K562 (cell line): ENCODE measurements around the gene UCP3. TPM values are rescaled to one million over a fixed set of nuclear protein-coding genes. Genes with fewer than 3 reads are reported as not detected.

Experiments used
- ATAC-seq: fragments of 200-7000 bp; cut with Tn5 transposase; 3 replicates; pipeline ENCODE4 v1.9.1; 2020; ENCODE audit warnings: moderate library complexity
- BruUV-seq: library from RNA; stranded (reverse); fragments of 400-500 nt; replicated peaks from 2 replicates; lab custom pipeline; 2021; lab: Mats Ljungman, UMichigan
- CTCF ChIA-PET: fragments of 300-600 bp; formaldehyde crosslinking; extraction: SDS; loops from one replicate; lab custom pipeline; 2021; ENCODE audit warnings: low intra/inter-chr PET ratio; lab: Yijun Ruan, JAX
- POLR2A ChIA-PET: fragments of 300-600, 350-650 bp; sonication (Branson Sonifier 250); formaldehyde crosslinking; extraction: SDS; loops from one replicate; lab custom pipeline; 2021; ENCODE audit warnings: antibody characterized with exemption, inconsistent platforms; lab: Yijun Ruan, JAX
- DNase-seq, 4 experiments: peaks; one replicate each; pipeline versions ENCODE4 v3.0.0 to v3.0.0-alpha.2; 2011 to 2018; ENCODE audit warnings: low spot score in 3 of 4, mixed read lengths in 3 of 4; ENCODE audit errors: extremely low read depth in 1 of 4
- FAIRE-seq: peaks from 2 replicates; lab custom pipeline; 2011; peaks lifted over from hg19 to GRCh38; lab: Jason Lieb, UNC
- H2AFZ ChIP-seq: 2 replicates; pipeline ENCODE4 v1.6.0; 2011; ENCODE audit warnings: low read depth, low read length, control low read depth, inconsistent platforms
- H3K27ac ChIP-seq: fragments of 200-600 bp; 3 replicates; pipeline ENCODE4 v1.8.0; 2011; ENCODE audit warnings: low read depth, mild to moderate bottlenecking, control low read depth, inconsistent platforms, low read length, moderate library complexity, mixed read lengths; ENCODE audit errors: extremely low read depth
- H3K27me3 ChIP-seq, 2 experiments: fragments of 300-600 bp in 1 of 2; 2 replicates in 1 of 2; 3 replicates in 1 of 2; pipeline versions ENCODE4 v1.6.0 to v1.8.0; 2011; ENCODE audit warnings: inconsistent platforms in 2 of 2, low read length in 2 of 2, mild to moderate bottlenecking in 1 of 2, mixed read lengths in 1 of 2, moderate library complexity in 1 of 2; ENCODE audit not compliant: control insufficient read depth in 2 of 2, insufficient read depth in 2 of 2
- H3K36me3 ChIP-seq: fragments of 300-600 bp; 3 replicates; pipeline ENCODE4 v1.8.0; 2011; ENCODE audit warnings: mild to moderate bottlenecking, low read length, inconsistent platforms; ENCODE audit not compliant: control insufficient read depth, insufficient read depth
- H3K4me1 ChIP-seq, 2 experiments: fragments of 200-600 bp in 1 of 2; replicated peaks in 1 of 2; 2 replicates in 1 of 2; 3 replicates in 1 of 2; pipeline versions ENCODE4 v1.5.1 to v1.8.0; 2011; ENCODE audit warnings: inconsistent platforms in 2 of 2, low read length in 2 of 2, mild to moderate bottlenecking in 1 of 2, mixed read lengths in 1 of 2, moderate library complexity in 1 of 2; ENCODE audit not compliant: control insufficient read depth in 2 of 2, insufficient read depth in 2 of 2
- H3K4me2 ChIP-seq: 2 replicates; pipeline ENCODE4 v1.6.1; 2011; ENCODE audit warnings: low read length, control low read depth, inconsistent platforms, mixed read lengths; ENCODE audit not compliant: insufficient read depth
- H3K4me3 ChIP-seq: fragments of 200-600 bp; sonication (generic), shearing (Covaris generic); 2 replicates; pipeline ENCODE4 v1.5.1; 2016; ENCODE audit warnings: control low read depth, inconsistent platforms
- H3K79me2 ChIP-seq: fragments of 200-600 bp; 3 replicates; pipeline ENCODE4 v1.8.0; 2011; ENCODE audit warnings: low read length, inconsistent platforms; ENCODE audit not compliant: control insufficient read depth, insufficient read depth
- H3K9ac ChIP-seq, 2 experiments: 2 replicates each; pipeline versions ENCODE4 v1.6.0 to v1.6.1; 2011; ENCODE audit warnings: low read depth in 2 of 2, low read length in 2 of 2, control low read depth in 1 of 2, inconsistent platforms in 1 of 2, mild to moderate bottlenecking in 1 of 2, mixed read lengths in 1 of 2; ENCODE audit not compliant: insufficient read depth in 1 of 2
- H3K9me1 ChIP-seq: one replicate; pipeline ENCODE4 v1.6.0; 2011; ENCODE audit warnings: inconsistent platforms, mild to moderate bottlenecking, low read length, moderate library complexity; ENCODE audit not compliant: control insufficient read depth, insufficient read depth
- H3K9me3 ChIP-seq: replicated peaks from 2 replicates; pipeline ENCODE4 v1.5.1; 2011; ENCODE audit warnings: low read depth, low read length, inconsistent platforms; ENCODE audit not compliant: control insufficient read depth, insufficient read depth
- H4K20me1 ChIP-seq: replicated peaks from 2 replicates; pipeline ENCODE4 v1.6.1; 2011; ENCODE audit warnings: low read length, inconsistent platforms, mixed read lengths; ENCODE audit not compliant: control insufficient read depth, insufficient read depth
- BCOR ChIP-seq: fragments of 450-650 bp; IDR thresholded peaks from 2 replicates; pipeline ENCODE4 v1.6.1; 2016
- CAMTA2 ChIP-seq: fragments of 250-450 bp; sonication (Bioruptor Pico); conservative IDR thresholded peaks from 2 replicates; pipeline ENCODE4 v1.5.1; 2022
- CBFB ChIP-seq: sonication (generic); formaldehyde crosslinking; IDR thresholded peaks from 2 replicates; pipeline ENCODE4 v1.4.0; 2020; ENCODE audit warnings: mild to moderate bottlenecking, missing genetic modification reagents
- E2F8 ChIP-seq: fragments of 450-650 bp; IDR thresholded peaks from 2 replicates; pipeline ENCODE4 v1.7.1; 2018; ENCODE audit warnings: mild to moderate bottlenecking, low read depth; ENCODE audit not compliant: partially characterized antibody
- ETV6 ChIP-seq, 3 experiments: fragments of 150-350 bp in 1 of 3; sonication (generic) in 1 of 3; formaldehyde crosslinking in 1 of 3; IDR thresholded peaks; 2 replicates each; pipeline versions ENCODE4 v1.6.1 to v1.8.0; 2014 to 2022; ENCODE audit warnings: borderline replicate concordance in 2 of 3, low read depth in 2 of 3, antibody characterized with exemption in 1 of 3, low read length in 1 of 3, mild to moderate bottlenecking in 1 of 3, missing genetic modification reagents in 1 of 3
- POLR2A ChIP-seq: fragments of 450-650 bp; conservative IDR thresholded peaks from 2 replicates; pipeline ENCODE4 v1.6.1; 2016
- SMC3 ChIP-seq: conservative IDR thresholded peaks from 2 replicates; pipeline ENCODE4 v1.6.1; 2011; ENCODE audit warnings: low read depth, low read length, improper control_type of control experiment; ENCODE audit not compliant: insufficient read depth
- ZC3H4 ChIP-seq: sonication (generic); formaldehyde crosslinking; IDR thresholded peaks from 2 replicates; pipeline ENCODE4 v1.9.0; 2021; ENCODE audit warnings: missing genetic modification reagents, borderline replicate concordance
- WGBS: fragments of 100-300 bp; shearing (Covaris generic); methylation state at CpG from one replicate; pipeline ENCODE4 v1.1.6; 2016; ENCODE audit warnings: low coverage, mixed read lengths; ENCODE audit not compliant: insufficient coverage; ENCODE audit errors: missing lambda C conversion rate; 5-methylcytosine and 5-hydroxymethylcytosine counted together
- in situ Hi-C: fragments of 300-500 bp; cut with MboI; formaldehyde crosslinking; loops from 4 replicates; pipeline ENCODE4 v1.15.0; 2018; ENCODE audit warnings: inconsistent platforms, mixed read lengths
- intact Hi-C: fragments of 100-400 bp; cut with micrococcal nuclease; formaldehyde crosslinking; loops from 2 replicates; pipeline ENCODE4 v1.14.2; 2022
- polyA plus RNA-seq, 8 experiments: library from polyadenylated mRNA; depleted of rRNA in 4 of 8; stranded (reverse) in 5 of 8; unstranded in 3 of 8; fragments of >200 nt; fragmentation: Nextera tagmentation in 2 of 8; fragmentation: Illumina TruSeq in 1 of 8; extraction: Ambion mirVana in 2 of 8; extraction: Trizol in 1 of 8; gene quantifications; 2 replicates each; pipeline versions ENCODE4 v1.2.1 to v1.2.3, GENCODE V29; 2011 to 2014; ENCODE audit warnings: inconsistent platforms in 1 of 8, missing spikeins in 1 of 8
- total RNA-seq, 7 experiments: library from RNA; depleted of rRNA in 6 of 7; stranded (reverse); fragments of >200 nt in 6 of 7; fragmentation: Illumina TruSeq in 2 of 7; extraction: Trizol in 2 of 7; gene quantifications; 2 replicates each; pipeline versions ENCODE4 v1.2.1 to v1.2.3, GENCODE V29; 2011 to 2021; ENCODE audit warnings: low replicate concordance in 1 of 7

The UCP3 gene
- total and polyA plus RNA-seq, 9 of the 15 experiments (the other 6 are each of a cell fraction or from before 2014, with no cell fraction given): 0.05 to 0.65 (median 0.25) TPM; not detected in 2

DNA sequence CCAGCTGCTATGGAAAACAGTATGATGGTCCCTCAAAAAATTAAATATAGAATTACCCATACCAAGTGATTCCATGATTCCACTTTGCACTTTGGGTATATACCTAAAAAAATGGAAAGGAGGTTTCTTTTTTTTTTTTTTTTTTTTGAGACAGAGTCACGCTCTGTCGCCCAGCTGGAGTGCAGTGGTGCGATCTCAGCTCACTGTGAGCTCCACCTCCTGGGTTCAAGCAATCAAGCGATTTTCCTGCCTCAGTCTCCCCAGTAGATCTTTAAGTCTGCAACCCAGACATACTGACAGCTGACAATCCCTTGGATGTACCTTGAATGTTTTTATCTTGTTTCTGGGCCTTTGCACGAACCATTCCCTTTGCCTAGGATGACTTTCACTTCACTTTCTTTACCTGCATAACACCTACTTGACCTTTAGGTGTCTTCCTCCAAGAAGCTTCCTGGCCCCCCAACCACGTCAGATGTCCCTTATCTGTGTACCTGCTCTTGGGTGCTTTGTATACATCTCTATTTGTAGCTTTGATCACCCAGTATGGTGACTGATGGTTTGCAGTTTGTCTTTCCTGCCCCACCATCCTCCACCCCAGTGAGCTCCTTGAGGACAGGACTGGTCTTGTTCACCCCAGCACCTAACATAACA, 11.6 kb downstream of the UCP3 start:
- Histone ChIP-seq H3K4me3 (no peak overlapping the region), H3K79me2 (no peaks in the 10 kb centered on the region), H3K4me1 (peaks cover 7 to 11% of the 10 kb centered on the region in 2 experiments; a peak in 4 of 5 replicates), H3K9me1 (no peaks in the 10 kb centered on the region), H2AFZ (no peak overlapping the region), H3K4me2 (no peak overlapping the region), H3K27me3 (no peaks in the 10 kb centered on the region), H3K27ac (no peak overlapping the region)
- in situ Hi-C loops: no loop called here
- no peak for FAIRE-seq
- BruUV-seq: no TSS peak
- TF ChIP-seq POLR2A (no peak), ZC3H4 (CRISPR knock-in tag) (no peak), SMC3 (no peak), E2F8 (no peak), BCOR (no peak), CBFB (CRISPR knock-in tag) (no peak), CAMTA2 (CRISPR knock-in tag) (no peak), ETV6 (IDR thresholded peaks at IDR 0.05; ENCODE audit: borderline replicate concordance in 1 of 2, low read depth in 2 of 2, low read length in 1 of 2) (no peak), ETV6 (CRISPR knock-in tag; IDR thresholded peaks at IDR 0.05; ENCODE audit: borderline replicate concordance) (no peak)
- TF ChIP-seq, all 486 proteins: peak for 0
- Histone ChIP-seq H3K9me3 (no peaks in the 10 kb centered on the region), H3K36me3 (no peaks in the 10 kb centered on the region), H3K9ac (no peak overlapping the region), H4K20me1 (no peaks in the 10 kb centered on the region)
- WGBS: 49% methylated on average over 5 of the region's 6 CpGs
- intact Hi-C loops: no loop called here
- CTCF ChIA-PET: no interaction called here
- ATAC-seq: no peak
- POLR2A ChIA-PET: interaction anchor here (0.9 to 1.2 kb wide), 2 partner anchors 11 to 15 kb away, joined by 5 to 6 read pairs; partner anchors contain the start of gene UCP2
- no peak for DNase-seq
